HG02885 (cell line): ENCODE measurements around the gene TTC1.

Source experiments
- ATAC-seq: cut with Tn5 transposase; IDR thresholded peaks from one replicate; pipeline ENCODE4 v1.9.1; 2021; ENCODE audit warnings: mild to moderate bottlenecking; ENCODE audit not compliant: unreplicated experiment, poor library complexity

The TTC1 gene

DNA sequence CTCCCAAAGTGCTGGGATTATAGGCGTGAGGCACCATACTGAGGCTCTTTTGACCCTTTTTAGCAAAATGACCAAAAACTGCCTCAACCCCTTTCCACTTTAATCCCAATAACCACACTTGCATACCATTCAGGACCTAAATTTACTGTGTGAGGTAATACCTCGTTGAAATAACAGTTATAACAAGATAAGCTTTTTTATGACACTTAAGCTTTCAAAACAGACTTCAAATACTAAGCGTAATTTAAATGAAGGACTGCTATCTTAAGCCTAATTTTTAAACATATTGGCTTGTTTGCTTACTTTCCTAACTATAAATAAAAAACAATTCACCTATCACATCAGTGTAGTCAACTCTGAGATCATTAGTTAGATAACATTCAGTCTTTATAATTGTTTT is 72.6 kb downstream of the TTC1 start:
- no peak for ATAC-seq

DNA sequence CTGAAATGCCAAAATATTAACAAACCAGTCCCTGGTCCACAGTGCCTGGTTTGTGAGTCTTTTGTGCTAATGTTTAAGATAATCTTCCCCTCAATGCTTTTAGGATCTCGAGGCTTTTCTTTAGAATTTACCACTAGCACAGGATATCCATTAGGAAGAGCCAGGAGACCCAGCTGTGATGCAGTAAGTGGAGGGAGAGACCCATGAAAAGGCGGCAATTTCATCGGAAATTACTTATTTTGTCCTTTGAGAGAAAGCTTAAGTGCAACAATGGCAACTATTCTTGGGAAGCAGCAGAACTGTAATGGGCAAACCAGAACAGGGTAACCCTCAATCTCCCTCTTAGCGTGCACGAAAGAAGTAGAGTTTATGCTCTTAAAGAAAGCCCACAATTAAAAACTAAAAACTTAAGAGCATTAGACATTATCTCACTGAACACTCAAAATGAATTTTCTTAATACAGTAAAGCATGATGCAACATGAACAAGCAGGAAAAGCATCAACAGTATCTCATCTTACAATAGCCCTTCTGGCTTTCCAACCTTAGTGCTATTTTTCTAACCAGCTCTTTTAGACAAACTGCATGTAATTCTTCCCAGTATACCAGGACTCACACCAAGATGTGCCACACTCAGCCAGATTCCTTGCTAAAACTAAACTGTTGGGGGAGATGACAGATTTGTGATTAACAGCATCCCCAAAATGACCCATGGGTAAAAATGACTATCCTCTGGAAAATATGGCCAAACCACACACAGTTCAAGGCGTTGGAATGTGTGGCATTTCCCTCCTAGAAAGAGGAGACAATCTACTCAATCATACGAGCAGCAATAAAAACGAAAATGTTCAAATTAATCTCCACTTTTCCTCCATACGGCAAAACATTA is 73.9 kb downstream of the TTC1 start:
- ATAC-seq = no peak

DNA sequence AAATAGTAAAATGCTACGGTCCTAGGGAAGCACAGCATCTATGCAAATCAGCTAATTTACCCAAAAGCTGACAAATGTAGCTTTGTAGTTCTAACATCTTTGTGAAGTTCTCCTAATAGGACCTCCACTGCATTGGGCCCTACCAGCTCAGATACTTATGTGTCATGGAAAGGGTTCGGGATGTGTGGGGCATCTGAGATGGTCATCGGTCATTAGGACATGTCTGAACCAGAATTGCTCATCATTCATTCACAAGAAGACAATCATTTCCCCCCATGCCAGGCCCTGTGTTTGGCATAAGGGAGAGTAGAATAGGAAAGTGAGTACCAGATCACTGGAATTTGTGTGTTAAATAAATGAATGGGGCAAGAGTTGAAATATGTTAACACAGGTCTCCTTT is 74.6 kb downstream of the TTC1 start:
- ATAC-seq = no peak

DNA sequence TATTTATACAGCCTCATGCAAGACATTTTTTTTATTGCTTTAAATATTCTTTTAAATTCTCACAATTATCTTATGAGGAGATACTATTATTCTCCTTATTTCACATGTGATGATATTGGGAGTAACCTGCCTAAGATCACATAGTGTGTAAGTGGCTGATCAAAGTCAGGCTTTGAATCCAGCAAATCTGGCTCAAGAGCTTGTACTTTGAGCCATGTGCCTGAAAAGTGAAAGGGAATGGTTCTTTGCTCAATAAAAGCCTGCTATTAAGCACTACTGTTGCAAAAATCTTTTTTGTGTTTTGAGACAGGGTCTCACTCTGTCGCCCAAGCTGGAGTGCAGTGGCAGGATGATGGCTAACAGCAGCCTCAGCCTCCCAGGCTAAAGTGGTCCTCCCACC is 75.2 kb downstream of the TTC1 start:
- ATAC-seq = no peak

DNA sequence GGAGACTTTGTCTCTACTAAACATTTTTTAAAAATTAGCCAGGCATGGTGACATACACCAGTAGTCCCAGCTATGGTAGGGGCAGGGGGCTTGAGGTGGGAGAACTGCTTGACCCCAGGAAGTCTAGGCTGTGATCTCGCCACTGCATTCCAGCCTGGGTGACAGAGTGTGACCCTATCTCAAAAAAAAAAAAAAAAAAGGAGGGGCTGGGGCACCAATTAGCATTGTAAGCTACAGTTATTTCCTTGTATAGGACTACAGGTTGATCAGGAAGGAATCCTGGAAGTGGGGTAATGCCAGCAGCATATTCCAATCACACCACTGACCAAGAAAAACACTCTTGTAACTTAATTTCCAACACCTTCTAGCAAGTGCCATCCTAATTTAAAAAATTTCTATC is 78.3 kb downstream of the TTC1 start:
- ATAC-seq = no peak

DNA sequence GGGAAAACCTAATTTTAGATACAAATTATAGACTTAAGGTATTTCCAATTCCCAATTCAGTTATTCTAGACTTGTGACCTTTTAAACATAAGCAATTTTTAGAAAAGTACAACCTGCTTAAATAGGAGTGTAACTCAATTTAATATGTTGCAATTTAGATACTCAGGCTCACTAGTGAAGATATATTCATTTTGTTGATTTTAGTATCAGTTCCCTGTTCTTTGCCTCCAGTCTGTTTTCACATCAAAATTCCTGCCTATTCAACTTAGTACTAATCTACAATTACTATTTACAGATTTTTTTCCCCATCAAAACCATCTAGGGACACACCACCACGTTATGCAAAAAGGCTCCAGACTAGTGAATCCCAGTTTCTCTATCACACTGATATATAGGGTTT is 79.9 kb downstream of the TTC1 start:
- no peak for ATAC-seq

DNA sequence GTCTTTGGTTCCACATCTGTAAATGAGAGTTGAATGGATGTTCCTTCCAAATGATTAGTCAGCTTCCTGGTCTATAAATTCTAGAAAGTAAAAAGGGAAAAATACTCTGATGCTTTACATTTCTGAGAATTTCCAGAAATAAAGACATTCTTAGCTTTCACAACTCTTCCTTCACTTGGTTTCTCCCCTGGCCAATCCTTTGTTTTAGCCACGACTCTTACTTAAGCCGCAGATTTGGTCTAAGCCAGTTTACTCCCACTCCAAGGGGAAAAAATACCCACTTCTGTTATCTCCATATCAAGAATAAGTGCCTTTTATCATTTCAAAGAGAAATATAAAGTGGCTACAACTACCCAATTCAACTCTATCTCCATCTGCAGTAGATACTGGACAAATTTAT is 80.6 kb downstream of the TTC1 start:
- ATAC-seq = no peak

DNA sequence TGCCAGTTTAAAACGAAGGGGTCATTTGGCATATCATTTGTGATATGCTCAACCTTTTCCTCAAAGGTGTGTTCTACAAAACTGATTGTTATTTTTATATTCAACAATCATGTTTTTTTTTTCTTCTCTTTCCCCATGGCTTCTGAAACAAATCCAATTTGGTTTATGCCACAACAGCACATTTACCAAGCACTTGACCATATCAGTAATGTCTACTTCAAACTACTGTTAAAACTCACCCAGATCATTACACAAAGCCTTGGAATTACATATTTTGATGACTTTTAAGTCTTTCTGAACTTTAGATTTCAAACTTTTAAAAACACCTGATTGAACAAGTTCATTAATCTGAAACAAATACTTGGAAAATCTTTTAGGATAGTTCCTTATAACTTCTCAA is 81.1 kb downstream of the TTC1 start:
- ATAC-seq = no peak

DNA sequence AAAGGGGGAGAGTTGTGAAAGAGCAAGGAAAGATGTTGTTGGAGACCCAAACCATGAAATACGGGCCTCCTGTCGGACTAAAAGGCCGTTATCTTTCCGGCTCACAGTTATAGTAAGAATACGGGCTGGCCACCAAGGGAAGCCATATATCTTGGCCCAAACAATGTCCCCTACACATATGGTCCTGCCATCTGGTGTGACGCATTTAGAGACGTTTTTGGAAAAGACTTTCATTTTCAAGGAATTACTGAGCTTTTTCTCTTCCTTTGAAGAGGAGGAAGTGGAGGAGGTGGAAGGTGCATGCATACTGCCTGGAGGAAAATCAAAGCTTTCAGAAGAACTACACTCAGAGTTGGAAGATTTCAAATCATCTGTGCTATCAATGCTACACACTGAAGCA is 83.6 kb downstream of the TTC1 start:
- ATAC-seq = no peak

DNA sequence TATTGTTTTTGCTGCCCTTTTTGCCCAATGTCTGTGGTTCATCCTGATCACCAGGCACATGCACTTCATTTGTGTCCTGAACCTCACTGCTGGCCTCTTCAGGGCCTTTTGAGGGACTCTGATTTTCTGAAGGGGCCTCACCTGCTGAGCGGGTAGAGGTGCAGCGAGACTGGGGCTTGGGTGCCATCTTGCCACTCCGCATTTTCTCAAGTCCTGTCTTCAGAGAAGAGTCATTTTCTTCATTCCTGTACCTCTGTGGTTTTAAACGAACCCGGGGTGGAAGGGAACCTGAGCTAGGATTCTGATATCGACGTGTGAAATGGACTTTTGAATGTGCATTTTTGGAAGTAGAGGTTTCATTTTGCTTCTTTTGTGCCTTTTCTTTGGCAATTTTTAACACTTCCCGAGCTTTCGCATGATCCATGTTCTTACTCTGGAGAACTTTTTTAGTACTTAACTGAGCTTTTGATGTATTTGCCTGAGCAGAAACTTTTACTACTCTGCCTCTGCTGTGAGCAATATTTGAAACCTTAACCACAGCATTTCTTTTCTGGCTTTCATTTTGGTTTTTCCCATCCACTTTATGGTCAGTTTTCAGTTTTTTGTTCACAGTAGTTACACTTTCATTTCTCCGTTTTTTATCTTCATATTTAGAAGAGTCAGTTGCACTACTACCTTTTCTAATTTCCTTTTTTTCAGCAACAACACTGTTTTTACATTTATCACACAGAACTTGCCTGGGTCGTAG is 84.2 kb downstream of the TTC1 start:
- ATAC-seq = peak; percentile 85

DNA sequence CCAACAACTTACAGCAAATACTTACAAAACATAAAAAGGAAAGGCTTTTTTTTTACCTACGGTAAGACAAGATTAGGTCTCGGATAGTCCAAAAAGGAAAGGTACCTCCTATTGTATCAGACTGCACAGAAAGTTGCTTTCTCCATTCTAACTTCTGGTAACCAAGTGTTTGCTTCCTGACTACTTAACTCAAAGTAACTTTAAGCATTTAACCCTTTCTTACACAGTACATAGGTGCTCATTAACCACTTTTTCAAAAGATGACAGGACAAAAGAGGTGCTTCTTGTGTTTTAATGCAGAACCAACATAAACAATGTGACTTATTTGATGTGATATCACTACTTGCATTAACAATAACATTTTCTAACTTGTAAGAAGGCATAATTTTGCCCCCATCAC is 87.2 kb downstream of the TTC1 start:
- no peak for ATAC-seq

DNA sequence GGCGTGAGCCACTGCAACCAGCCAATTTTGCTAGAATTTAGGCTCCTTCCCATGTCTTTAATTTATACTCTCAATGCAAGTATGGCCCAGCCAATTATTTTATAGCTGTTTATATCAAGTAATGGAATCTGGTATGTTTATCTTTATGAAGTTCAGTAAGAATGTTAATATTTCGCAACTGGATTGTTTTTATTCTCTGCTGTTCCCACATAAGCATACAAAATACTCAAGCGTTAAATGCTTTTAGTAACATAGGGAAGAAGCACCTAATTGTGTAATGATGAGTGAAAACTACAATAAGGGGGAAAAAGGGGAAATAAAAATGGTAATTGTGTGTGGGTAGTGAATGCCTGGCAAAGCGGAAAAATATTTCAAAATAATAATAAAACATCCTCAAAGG is 89.1 kb downstream of the TTC1 start:
- no peak for ATAC-seq

DNA sequence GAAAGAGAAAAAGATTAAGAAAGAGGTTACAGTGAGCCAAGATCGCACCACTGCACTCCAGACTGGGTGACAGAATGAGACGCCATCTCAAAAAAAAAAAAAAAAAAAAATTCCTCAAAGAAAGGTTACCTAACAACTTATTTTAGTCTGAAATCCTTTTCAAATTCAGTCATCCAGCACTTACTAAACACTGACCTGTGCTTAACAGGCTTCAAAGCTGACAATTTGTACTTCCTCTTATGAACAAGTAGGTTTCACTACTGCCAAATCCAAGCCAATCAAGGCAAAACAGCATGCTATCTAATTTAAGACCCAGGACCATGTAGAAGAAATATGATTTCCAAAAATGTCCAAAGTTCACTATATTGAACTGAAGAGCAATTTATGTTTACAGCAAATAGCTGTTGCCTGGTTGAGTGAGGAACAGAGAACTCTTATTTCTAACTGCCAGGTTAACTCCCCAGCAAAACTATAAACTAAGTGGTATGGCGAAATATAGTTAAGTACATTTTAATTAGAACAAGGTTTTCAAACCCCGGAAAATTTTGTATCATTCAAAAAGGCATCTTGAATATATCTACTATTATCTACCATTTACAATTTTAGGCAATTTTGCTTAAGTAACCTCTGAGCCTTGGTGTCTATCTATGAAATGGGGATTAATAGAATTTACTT is 96.9 kb downstream of the TTC1 start:
- peak; percentile 89 for ATAC-seq

DNA sequence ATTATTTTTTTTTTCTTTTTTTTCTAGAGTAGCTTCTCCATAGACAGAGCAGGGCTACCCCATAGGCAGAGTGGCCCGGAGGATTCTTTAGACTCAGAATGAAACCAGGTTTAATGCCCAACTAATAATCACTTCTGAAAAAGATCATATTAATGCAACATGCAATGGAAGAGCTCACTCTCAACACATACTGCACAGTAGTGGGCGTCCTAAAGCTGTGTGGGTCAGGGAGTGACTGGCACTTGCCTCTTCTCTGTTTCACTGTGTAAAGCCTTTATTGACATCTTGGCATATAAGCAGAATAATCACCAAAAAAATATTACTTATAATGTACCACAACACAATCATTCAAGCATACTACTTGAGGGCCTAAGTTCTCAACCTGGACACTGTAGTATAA is 99.2 kb downstream of the TTC1 start:
- ATAC-seq = peak; percentile 31
